Retinal pigment epithelial cell (primary cell): ENCODE data around the gene CCM2.

Experiments
- DNase-seq: peaks from one replicate; pipeline ENCODE4 v3.0.0-alpha.2; 2010; ENCODE audit warnings: low read depth
- H3K4me3 ChIP-seq: 2 replicates; pipeline ENCODE4 v1.5.1; 2011; ENCODE audit warnings: mild to moderate bottlenecking, low read length, control low read depth, moderate library complexity
- CTCF ChIP-seq: conservative IDR thresholded peaks from 2 replicates; pipeline ENCODE4 v1.5.1; 2011; ENCODE audit warnings: low read depth, low read length, control low read depth, inconsistent platforms

The CCM2 gene

GRCh38 chr7:45099891-45100760, 100.1 kb downstream of the CCM2 start:
- TF ChIP-seq CTCF: no peak
- DNase-seq: no peak

GRCh38 chr7:45100761-45101480, 100.9 kb downstream of the CCM2 start:
- no peak for TF ChIP-seq CTCF
- no peak for DNase-seq
- H3K4me3 ChIP-seq: no peak overlapping the region

More at GRCh38 chr7:45099891-45100760, 100.1 kb downstream of the CCM2 start:
- H3K4me3 ChIP-seq: no peak overlapping the region

- no peak overlapping the region for H3K4me3 ChIP-seq
- no peak for DNase-seq
- TF ChIP-seq CTCF: no peak
Measured at GRCh38 chr7:45101748-45102147, 101.7 kb downstream of the CCM2 start.

DNA sequence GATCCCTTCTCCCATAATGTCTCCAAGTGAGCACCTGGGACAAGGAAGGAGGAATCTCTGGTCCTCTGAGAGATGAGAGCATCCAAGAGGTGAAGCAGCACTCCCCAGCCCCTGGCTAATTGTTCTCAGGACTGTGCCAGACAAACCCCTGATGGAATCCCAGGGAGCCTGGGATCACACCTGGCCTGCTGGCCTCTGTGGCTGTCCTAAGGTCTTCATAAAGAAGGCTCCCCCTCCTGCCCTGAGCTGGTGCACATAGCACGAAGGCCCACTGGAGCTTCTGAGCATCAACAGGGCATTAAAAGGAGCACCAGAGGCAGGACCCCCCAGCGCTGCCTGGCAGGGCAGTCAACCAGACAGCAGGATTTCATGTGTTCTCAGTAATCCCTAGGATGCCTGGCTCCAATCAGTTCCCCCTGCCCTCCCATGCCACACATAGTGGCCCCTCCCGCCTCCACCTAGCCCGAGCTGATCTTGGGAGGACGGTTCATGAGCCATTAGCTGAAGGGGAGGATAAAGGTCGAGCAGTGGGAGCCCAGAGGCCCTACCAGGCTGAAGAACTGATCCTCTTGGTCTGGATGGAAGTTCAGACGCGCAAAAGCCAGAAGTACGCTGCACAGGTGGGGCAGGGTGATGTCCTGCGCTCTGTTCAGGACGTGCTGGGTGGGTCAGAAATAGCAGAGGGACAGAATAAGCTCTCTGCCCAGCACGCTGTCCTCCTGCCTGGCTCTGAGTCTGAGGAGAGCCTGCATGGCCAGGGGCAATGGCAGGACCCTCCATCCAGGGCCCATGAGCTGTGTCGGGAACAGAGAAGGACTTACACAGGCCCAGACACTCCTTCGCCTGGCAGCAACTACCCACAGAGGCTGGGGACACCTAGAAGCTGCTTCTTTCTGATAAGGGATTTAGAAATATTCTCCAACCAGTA, 103.0 kb downstream of the CCM2 start:
- no peak for DNase-seq
- H3K4me3 ChIP-seq: no peak overlapping the region
- no peak for TF ChIP-seq CTCF

- DNase-seq: no peak
- H3K4me3 ChIP-seq: no peak overlapping the region
- TF ChIP-seq CTCF: no peak
Measured at GRCh38 chr7:45103958-45104843, 104.2 kb downstream of the CCM2 start.
